ENCODE measurements around the gene DENND1A.
A peak's percentile ranks its signal among the peaks of the same experiment; 100 is the strongest.

Gene DENND1A

GRCh38 chr9:123769719-123770118 lies 160.2 kb downstream of the DENND1A start:
- no peaks in the 10 kb centered on the region for H3K27me3 ChIP-seq (ENCODE audit: insufficient read depth, low read length, poor library complexity, severe bottlenecking)
- no peak overlapping the region for H2AFZ ChIP-seq (ENCODE audit: low read length)
- H3F3A ChIP-seq (ENCODE audit: low read depth): no peaks in the 10 kb centered on the region; the same call in 1 of the 2 replicates
- no peaks in the 10 kb centered on the region for H4K20me1 ChIP-seq (ENCODE audit: insufficient read depth, low read length, poor library complexity, severe bottlenecking)
- H3K9ac ChIP-seq (ENCODE audit: low read depth, low read length, poor library complexity, severe bottlenecking): no peak overlapping the region
- no peak overlapping the region for H3K4me3 ChIP-seq (ENCODE audit: low read length, poor library complexity, severe bottlenecking)
- no peaks in the 10 kb centered on the region for H3K9me3 ChIP-seq (ENCODE audit: insufficient read depth, low read depth, low read length)
- no peak for TF ChIP-seq EZH2phosphoT487 (IDR thresholded peaks at IDR 0.05; ENCODE audit: borderline replicate concordance)
- TF ChIP-seq CTCF (conservative IDR thresholded peaks at IDR 0.05; ENCODE audit: low read length): no peak
- H3K79me2 ChIP-seq (ENCODE audit: insufficient read depth, low read length): no peaks in the 10 kb centered on the region
- no peaks in the 10 kb centered on the region for H3K36me3 ChIP-seq (ENCODE audit: insufficient read depth, low read length)
- peak overlapping the region; percentile 23 for H3K4me2 ChIP-seq (ENCODE audit: low read depth, low read length, poor library complexity, severe bottlenecking)
- peaks cover 76% of the 10 kb centered on the region for H3K4me1 ChIP-seq (ENCODE audit: insufficient read depth, low read length, poor library complexity, severe bottlenecking)
- no peaks in the 10 kb centered on the region for H3K9me2 ChIP-seq (replicated peaks; ENCODE audit: low read depth, low read length)

GRCh38 chr9:123763910-123764588 lies 165.9 kb downstream of the DENND1A start:
- peak overlapping the region; percentile 18 for H3K4me2 ChIP-seq (ENCODE audit: low read depth, low read length, poor library complexity, severe bottlenecking)
- H3K36me3 ChIP-seq (ENCODE audit: insufficient read depth, low read length): no peaks in the 10 kb centered on the region
- no peak for TF ChIP-seq EZH2phosphoT487 (IDR thresholded peaks at IDR 0.05; ENCODE audit: borderline replicate concordance)
- no peaks in the 10 kb centered on the region for H3K9me3 ChIP-seq (ENCODE audit: insufficient read depth, low read depth, low read length)
- H3K4me1 ChIP-seq (ENCODE audit: insufficient read depth, low read length, poor library complexity, severe bottlenecking): peaks cover 48% of the 10 kb centered on the region
- H2AFZ ChIP-seq (ENCODE audit: low read length): no peak overlapping the region
- H3K79me2 ChIP-seq (ENCODE audit: insufficient read depth, low read length): no peaks in the 10 kb centered on the region
- H3F3A ChIP-seq (ENCODE audit: low read depth): no peaks in the 10 kb centered on the region; the same call in 1 of the 2 replicates
- no peaks in the 10 kb centered on the region for H4K20me1 ChIP-seq (ENCODE audit: insufficient read depth, low read length, poor library complexity, severe bottlenecking)
- H3K4me3 ChIP-seq (ENCODE audit: low read length, poor library complexity, severe bottlenecking): no peak overlapping the region
- no peaks in the 10 kb centered on the region for H3K27me3 ChIP-seq (ENCODE audit: insufficient read depth, low read length, poor library complexity, severe bottlenecking)
- no peaks in the 10 kb centered on the region for H3K9me2 ChIP-seq (replicated peaks; ENCODE audit: low read depth, low read length)
- no peak overlapping the region for H3K9ac ChIP-seq (ENCODE audit: low read depth, low read length, poor library complexity, severe bottlenecking)

- no peak overlapping the region for H3K4me2 ChIP-seq (ENCODE audit: low read depth, low read length, poor library complexity, severe bottlenecking)
- H3K36me3 ChIP-seq (ENCODE audit: insufficient read depth, low read length): no peaks in the 10 kb centered on the region
- H3F3A ChIP-seq (ENCODE audit: low read depth): no peaks in the 10 kb centered on the region
- H3K9me3 ChIP-seq (ENCODE audit: insufficient read depth, low read depth, low read length): no peaks in the 10 kb centered on the region
- no peak overlapping the region for H3K4me3 ChIP-seq (ENCODE audit: low read length, poor library complexity, severe bottlenecking)
- no peak overlapping the region for H2AFZ ChIP-seq (ENCODE audit: low read length)
- no peak overlapping the region for H3K9ac ChIP-seq (ENCODE audit: low read depth, low read length, poor library complexity, severe bottlenecking)
- H3K4me1 ChIP-seq (ENCODE audit: insufficient read depth, low read length, poor library complexity, severe bottlenecking): peaks cover 42% of the 10 kb centered on the region
- H4K20me1 ChIP-seq (ENCODE audit: insufficient read depth, low read length, poor library complexity, severe bottlenecking): no peaks in the 10 kb centered on the region
- no peaks in the 10 kb centered on the region for H3K9me2 ChIP-seq (replicated peaks; ENCODE audit: low read depth, low read length)
- no peaks in the 10 kb centered on the region for H3K27me3 ChIP-seq (ENCODE audit: insufficient read depth, low read length, poor library complexity, severe bottlenecking)
- no peaks in the 10 kb centered on the region for H3K79me2 ChIP-seq (ENCODE audit: insufficient read depth, low read length)
- TF ChIP-seq CTCF (conservative IDR thresholded peaks at IDR 0.05; ENCODE audit: low read length) (no peak), EZH2phosphoT487 (IDR thresholded peaks at IDR 0.05; ENCODE audit: borderline replicate concordance) (no peak)
Measured at GRCh38 chr9:123761905-123762605, 167.9 kb downstream of the DENND1A start.
